Progenitor cell of endocrine pancreas (in vitro differentiated cells): Measurements from ENCODE around the gene RAP1GAP. TPM values are rescaled to one million over a fixed set of nuclear protein-coding genes. Genes with fewer than 3 reads are reported as not detected.
"Not testable (repeated sequence)": the region's sequence is repeated elsewhere in the genome, so short reads cannot be mapped to it uniquely, and the experiment has no call there.

ENCODE experiments used
- DNase-seq: peaks from one replicate; pipeline ENCODE4 v3.0.0; 2021; ENCODE audit warnings: low spot score; ENCODE audit not compliant: unreplicated experiment
- H3K27ac Mint-ChIP-seq: 2 replicates; pipeline ENCODE4 v1.8.0; 2021; ENCODE audit warnings: mild to moderate bottlenecking, moderate library complexity, mixed read lengths
- H3K27me3 Mint-ChIP-seq: 2 replicates; pipeline ENCODE4 v1.8.0; 2021; ENCODE audit warnings: mixed read lengths
- H3K36me3 Mint-ChIP-seq: 2 replicates; pipeline ENCODE4 v1.8.0; 2022; ENCODE audit warnings: mixed read lengths; ENCODE audit not compliant: insufficient read depth
- H3K4me1 Mint-ChIP-seq: 2 replicates; pipeline ENCODE4 v1.8.0; 2021; ENCODE audit warnings: low read depth, mixed read lengths
- H3K4me3 Mint-ChIP-seq: 2 replicates; pipeline ENCODE4 v1.8.0; 2021; ENCODE audit warnings: low read depth, mild to moderate bottlenecking, moderate library complexity, mixed read lengths
- H3K9me3 Mint-ChIP-seq: 2 replicates; pipeline ENCODE4 v1.8.0; 2021; ENCODE audit warnings: low read depth, mixed read lengths
- CTCF ChIP-seq: fragments of 200-600 bp; sonication (generic); IDR thresholded peaks from one replicate; pipeline ENCODE4 v1.5.0; 2021; ENCODE audit warnings: antibody characterized with exemption, mild to moderate bottlenecking; ENCODE audit not compliant: unreplicated experiment
- total RNA-seq: library from RNA; stranded (reverse); gene quantifications from 2 replicates; pipeline ENCODE4 v1.2.1, GENCODE V29; 2021

Gene RAP1GAP
- total RNA-seq, 1 donor from 2014 or later: 15.3 TPM

- DNase-seq: no peak
- H3K36me3 Mint-ChIP-seq: no peaks in the 10 kb centered on the region
- no peaks in the 10 kb centered on the region for H3K27me3 Mint-ChIP-seq
- H3K4me1 Mint-ChIP-seq: no peaks in the 10 kb centered on the region
- no peak overlapping the region for H3K4me3 Mint-ChIP-seq
- H3K27ac Mint-ChIP-seq: no peak overlapping the region
- TF ChIP-seq CTCF: no peak
- H3K9me3 Mint-ChIP-seq: no peaks in the 10 kb centered on the region
Observed at GRCh38 chr1:21568809-21569385, 100.3 kb downstream of the RAP1GAP start.

- DNase-seq: no peak
- no peak overlapping the region for H3K4me3 Mint-ChIP-seq
- H3K27ac Mint-ChIP-seq: no peak overlapping the region
- no peaks in the 10 kb centered on the region for H3K4me1 Mint-ChIP-seq
- TF ChIP-seq CTCF: no peak
- H3K27me3 Mint-ChIP-seq: no peaks in the 10 kb centered on the region
- H3K9me3 Mint-ChIP-seq: no peaks in the 10 kb centered on the region
- no peaks in the 10 kb centered on the region for H3K36me3 Mint-ChIP-seq
Observed at GRCh38 chr1:21568006-21568746, 101.0 kb downstream of the RAP1GAP start.

GRCh38 chr1:21567241-21568005 lies 101.7 kb downstream of the RAP1GAP start:
- no peaks in the 10 kb centered on the region for H3K36me3 Mint-ChIP-seq
- no peaks in the 10 kb centered on the region for H3K4me1 Mint-ChIP-seq
- no peaks in the 10 kb centered on the region for H3K27me3 Mint-ChIP-seq
- no peaks in the 10 kb centered on the region for H3K9me3 Mint-ChIP-seq
- TF ChIP-seq CTCF: no peak
- no peak overlapping the region for H3K27ac Mint-ChIP-seq
- no peak for DNase-seq
- H3K4me3 Mint-ChIP-seq: no peak overlapping the region

- not testable (repeated sequence) for H3K9me3 Mint-ChIP-seq, H3K27me3 Mint-ChIP-seq, H3K36me3 Mint-ChIP-seq, H3K27ac Mint-ChIP-seq, H3K4me1 Mint-ChIP-seq, H3K4me3 Mint-ChIP-seq, DNase-seq
Observed at GRCh38 chr1:21566361-21566760, 102.8 kb downstream of the RAP1GAP start.

- no peak for DNase-seq
- Mint-ChIP-seq H3K27ac (no peak overlapping the region), H3K4me1 (peaks cover 3% of the 10 kb centered on the region), H3K36me3 (no peaks in the 10 kb centered on the region), H3K27me3 (no peaks in the 10 kb centered on the region), H3K9me3 (no peaks in the 10 kb centered on the region), H3K4me3 (no peak overlapping the region)
- TF ChIP-seq CTCF: no peak
Observed at GRCh38 chr1:21565285-21565684, 103.9 kb downstream of the RAP1GAP start.
